Uterus (tissue), 2 donors: Measurements from ENCODE around the gene FYN.

ENCODE experiments used
- POLR2A ChIP-seq, 2 donors: fragments of 450-650 bp; IDR thresholded peaks; one replicate each; pipeline ENCODE4 v1.6.1; 2016; ENCODE audit warnings: antibody characterized with exemption in 2 of 2, mild to moderate bottlenecking in 1 of 2, moderate library complexity in 1 of 2
- TF ChIP-seq, protein P1 (sequence below), 4 experiments: fragments of 200-600 bp in 2 of 4; fragments of 450-650 bp in 2 of 4; sonication (generic) in 2 of 4; IDR thresholded peaks; one replicate each; pipeline ENCODE4 v1.5.1; 2016 to 2019; ENCODE audit warnings: antibody characterized with exemption in 4 of 4, mild to moderate bottlenecking in 2 of 4, moderate library complexity in 1 of 4

DNA sequence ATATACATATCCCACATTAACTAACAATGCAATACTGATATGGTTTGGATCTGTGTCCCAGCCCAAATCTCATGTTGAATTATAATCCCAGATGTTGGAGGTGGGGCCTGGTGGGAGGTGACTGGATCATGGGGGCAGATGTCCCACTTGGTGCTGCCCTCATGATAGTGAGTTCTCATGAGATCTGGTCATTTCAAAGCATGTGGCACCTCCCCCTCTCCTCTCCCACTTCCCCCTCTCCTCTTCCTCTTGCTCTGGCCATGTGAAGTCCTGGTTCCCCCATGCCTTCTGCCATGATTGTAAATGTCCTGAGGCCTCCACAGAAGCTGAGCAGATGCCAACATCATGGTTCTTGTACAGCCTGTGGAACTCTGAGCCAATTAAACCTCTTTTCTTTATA lies 71.2 kb downstream of the FYN start:
- TF ChIP-seq, protein P1, sequence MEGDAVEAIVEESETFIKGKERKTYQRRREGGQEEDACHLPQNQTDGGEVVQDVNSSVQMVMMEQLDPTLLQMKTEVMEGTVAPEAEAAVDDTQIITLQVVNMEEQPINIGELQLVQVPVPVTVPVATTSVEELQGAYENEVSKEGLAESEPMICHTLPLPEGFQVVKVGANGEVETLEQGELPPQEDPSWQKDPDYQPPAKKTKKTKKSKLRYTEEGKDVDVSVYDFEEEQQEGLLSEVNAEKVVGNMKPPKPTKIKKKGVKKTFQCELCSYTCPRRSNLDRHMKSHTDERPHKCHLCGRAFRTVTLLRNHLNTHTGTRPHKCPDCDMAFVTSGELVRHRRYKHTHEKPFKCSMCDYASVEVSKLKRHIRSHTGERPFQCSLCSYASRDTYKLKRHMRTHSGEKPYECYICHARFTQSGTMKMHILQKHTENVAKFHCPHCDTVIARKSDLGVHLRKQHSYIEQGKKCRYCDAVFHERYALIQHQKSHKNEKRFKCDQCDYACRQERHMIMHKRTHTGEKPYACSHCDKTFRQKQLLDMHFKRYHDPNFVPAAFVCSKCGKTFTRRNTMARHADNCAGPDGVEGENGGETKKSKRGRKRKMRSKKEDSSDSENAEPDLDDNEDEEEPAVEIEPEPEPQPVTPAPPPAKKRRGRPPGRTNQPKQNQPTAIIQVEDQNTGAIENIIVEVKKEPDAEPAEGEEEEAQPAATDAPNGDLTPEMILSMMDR (IDR thresholded peaks at IDR 0.05) = no peak
- TF ChIP-seq POLR2A (IDR thresholded peaks at IDR 0.05) = no peak
